DND-41 (cell line): ENCODE data around the gene CKAP2L.
"Not testable (repeated sequence)": the region's sequence is repeated elsewhere in the genome, so short reads cannot be mapped to it uniquely, and the experiment has no call there.

Experiments
- EZH2 ChIP-seq: IDR thresholded peaks from 3 replicates; pipeline ENCODE4 v1.6.1; 2012; ENCODE audit warnings: borderline replicate concordance, low read depth, mild to moderate bottlenecking, moderate library complexity, low read length, inconsistent platforms; ENCODE audit not compliant: severe bottlenecking
- TF ChIP-seq, protein P1 (sequence below): IDR thresholded peaks from 2 replicates; pipeline ENCODE4 v1.5.1; 2012; ENCODE audit warnings: borderline replicate concordance, low read length, moderate library complexity, mild to moderate bottlenecking; ENCODE audit not compliant: poor library complexity, severe bottlenecking; ENCODE audit errors: extremely low read depth

DNA sequence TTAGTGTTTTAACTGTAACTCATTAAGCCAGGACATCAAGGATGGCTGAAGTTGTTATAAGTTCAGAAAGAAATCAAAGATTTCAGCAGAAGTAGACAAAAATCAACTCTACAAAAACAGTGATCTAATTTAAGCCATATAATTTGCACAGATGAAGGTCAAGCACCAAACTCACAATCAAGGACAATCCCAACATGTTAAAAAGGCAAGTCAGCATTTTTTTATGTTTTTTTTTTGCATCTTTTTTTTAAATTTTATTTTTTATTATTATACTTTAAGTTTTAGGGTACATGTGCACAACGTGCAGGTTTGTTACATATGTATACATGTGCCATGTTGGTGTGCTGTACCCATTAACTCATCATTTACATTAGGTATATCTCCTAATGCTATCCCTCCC is 48.3 kb downstream of the CKAP2L start:
- TF ChIP-seq, protein P1, sequence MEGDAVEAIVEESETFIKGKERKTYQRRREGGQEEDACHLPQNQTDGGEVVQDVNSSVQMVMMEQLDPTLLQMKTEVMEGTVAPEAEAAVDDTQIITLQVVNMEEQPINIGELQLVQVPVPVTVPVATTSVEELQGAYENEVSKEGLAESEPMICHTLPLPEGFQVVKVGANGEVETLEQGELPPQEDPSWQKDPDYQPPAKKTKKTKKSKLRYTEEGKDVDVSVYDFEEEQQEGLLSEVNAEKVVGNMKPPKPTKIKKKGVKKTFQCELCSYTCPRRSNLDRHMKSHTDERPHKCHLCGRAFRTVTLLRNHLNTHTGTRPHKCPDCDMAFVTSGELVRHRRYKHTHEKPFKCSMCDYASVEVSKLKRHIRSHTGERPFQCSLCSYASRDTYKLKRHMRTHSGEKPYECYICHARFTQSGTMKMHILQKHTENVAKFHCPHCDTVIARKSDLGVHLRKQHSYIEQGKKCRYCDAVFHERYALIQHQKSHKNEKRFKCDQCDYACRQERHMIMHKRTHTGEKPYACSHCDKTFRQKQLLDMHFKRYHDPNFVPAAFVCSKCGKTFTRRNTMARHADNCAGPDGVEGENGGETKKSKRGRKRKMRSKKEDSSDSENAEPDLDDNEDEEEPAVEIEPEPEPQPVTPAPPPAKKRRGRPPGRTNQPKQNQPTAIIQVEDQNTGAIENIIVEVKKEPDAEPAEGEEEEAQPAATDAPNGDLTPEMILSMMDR = not testable (repeated sequence)
- TF ChIP-seq EZH2 = not testable (repeated sequence)
